H1 (cell line): ENCODE measurements around the gene GNAO1. TPM values are rescaled to one million over a fixed set of nuclear protein-coding genes. Genes with fewer than 3 reads are reported as not detected.

Experiments used
- CTCF ChIA-PET: fragments of 300-600 bp; sonication (Branson Sonifier 250); formaldehyde crosslinking; loops from one replicate; lab custom pipeline; 2021; ENCODE audit not compliant: partially characterized antibody; lab: Charles Lee
- POLR2A ChIA-PET: fragments of 300-600 bp; sonication (Branson Sonifier 250); formaldehyde crosslinking; loops from one replicate; lab custom pipeline; 2021; ENCODE audit warnings: inconsistent platforms; ENCODE audit not compliant: partially characterized antibody; lab: Charles Lee
- DNase-seq, 2 experiments: peaks; one replicate each; pipeline versions ENCODE4 v3.0.0 to v3.0.0-alpha.2; 2010 to 2022; ENCODE audit warnings: low spot score in 2 of 2, low read depth in 1 of 2, mixed read lengths in 1 of 2
- FAIRE-seq: peaks from 2 replicates; lab custom pipeline; 2011; peaks lifted over from hg19 to GRCh38; lab: Jason Lieb, UNC
- H2AFZ ChIP-seq: 2 replicates; pipeline ENCODE4 v1.8.1; 2012; ENCODE audit warnings: low read length, inconsistent platforms
- H2AK5ac ChIP-seq: 2 replicates; pipeline ENCODE4 v1.6.1; 2013; ENCODE audit warnings: low read depth, low read length
- H2BK120ac ChIP-seq: replicated peaks from 2 replicates; pipeline ENCODE3; 2013; ENCODE audit warnings: low read depth, low read length, inconsistent platforms
- H2BK12ac ChIP-seq: 2 replicates; pipeline ENCODE4 v1.6.1; 2013; ENCODE audit warnings: low read depth, low read length
- H2BK15ac ChIP-seq: 2 replicates; pipeline ENCODE4 v1.6.1; 2013; ENCODE audit warnings: low read length
- H2BK20ac ChIP-seq: 2 replicates; pipeline ENCODE4 v1.6.1; 2013; ENCODE audit warnings: low read length
- H2BK5ac ChIP-seq: 2 replicates; pipeline ENCODE4 v1.6.1; 2013; ENCODE audit warnings: low read depth, low read length
- H3K14ac ChIP-seq: 2 replicates; pipeline ENCODE4 v1.6.1; 2013; ENCODE audit warnings: inconsistent platforms; ENCODE audit not compliant: insufficient read length
- H3K18ac ChIP-seq: 2 replicates; pipeline ENCODE4 v1.6.1; 2013; ENCODE audit warnings: low read length; ENCODE audit errors: extremely low read depth
- H3K23ac ChIP-seq: 2 replicates; pipeline ENCODE4 v1.6.1; 2013; ENCODE audit warnings: inconsistent platforms; ENCODE audit not compliant: insufficient read length
- H3K23me2 ChIP-seq: 2 replicates; pipeline ENCODE4 v1.6.1; 2013; ENCODE audit warnings: low read depth, low read length
- H3K27ac ChIP-seq: 2 replicates; pipeline ENCODE4 v1.6.1; 2011; ENCODE audit warnings: low read depth, low read length, inconsistent platforms
- H3K27me3 ChIP-seq, 4 experiments: replicated peaks in 1 of 4; 1 replicate in 1 of 4; 2 replicates in 3 of 4; pipeline versions ENCODE4 v1.6.1 to v1.8.1; 2011 to 2013; ENCODE audit warnings: low read length in 3 of 4, mild to moderate bottlenecking in 3 of 4, inconsistent platforms in 2 of 4, mixed read lengths in 2 of 4, moderate library complexity in 1 of 4; ENCODE audit not compliant: control insufficient read depth in 3 of 4, insufficient read depth in 3 of 4; ENCODE audit errors: extremely low read depth in 1 of 4
- H3K36me3 ChIP-seq, 4 experiments: 2 replicates each; pipeline versions ENCODE4 v1.6.1 to v1.8.1; 2011 to 2013; ENCODE audit warnings: mild to moderate bottlenecking in 4 of 4, low read length in 3 of 4, moderate library complexity in 2 of 4, control low read depth in 1 of 4, inconsistent platforms in 1 of 4; ENCODE audit not compliant: insufficient read depth in 4 of 4, control insufficient read depth in 2 of 4
- H3K4ac ChIP-seq: replicated peaks from 2 replicates; pipeline ENCODE3; 2013; ENCODE audit warnings: low read length, low read depth, mixed read lengths, inconsistent platforms; ENCODE audit not compliant: insufficient read length
- H3K4me1 ChIP-seq, 4 experiments: replicated peaks in 1 of 4; 1 replicate in 1 of 4; 2 replicates in 3 of 4; pipeline versions ENCODE4 v1.6.1 to v1.8.1; 2011 to 2013; ENCODE audit warnings: low read length in 3 of 4, inconsistent platforms in 2 of 4, mixed read lengths in 1 of 4; ENCODE audit not compliant: insufficient read depth in 4 of 4, control insufficient read depth in 3 of 4
- H3K4me2 ChIP-seq, 2 experiments: 2 replicates each; pipeline versions ENCODE4 v1.6.1 to v1.8.1; 2011 to 2013; ENCODE audit warnings: low read depth in 2 of 2, low read length in 2 of 2, control low read depth in 1 of 2, inconsistent platforms in 1 of 2, mild to moderate bottlenecking in 1 of 2; ENCODE audit not compliant: insufficient read depth in 1 of 2
- H3K4me3 ChIP-seq, 4 experiments: fragments of 200-600, 300-600 bp in 1 of 4; sonication (generic), shearing (Covaris generic), sonication (Bioruptor Twin) in 1 of 4; 2 replicates each; pipeline versions ENCODE4 v1.5.1 to v1.8.1; 2011 to 2016; ENCODE audit warnings: low read length in 4 of 4, low read depth in 3 of 4, control low read depth in 2 of 4, inconsistent platforms in 2 of 4, mild to moderate bottlenecking in 2 of 4, mixed read lengths in 1 of 4, moderate library complexity in 1 of 4; ENCODE audit not compliant: insufficient read depth in 2 of 4; ENCODE audit errors: extremely low read depth in 1 of 4
- H3K56ac ChIP-seq: replicated peaks from 2 replicates; pipeline ENCODE3; 2013; ENCODE audit warnings: low read depth, mild to moderate bottlenecking, mixed read lengths, low read length, inconsistent platforms; ENCODE audit not compliant: insufficient read length
- H3K79me1 ChIP-seq: 2 replicates; pipeline ENCODE4 v1.6.1; 2013; ENCODE audit warnings: low read depth, low read length, control low read depth
- H3K79me2 ChIP-seq, 2 experiments: 2 replicates each; pipeline versions ENCODE4 v1.6.1 to v1.8.1; 2012 to 2013; ENCODE audit warnings: low read length in 2 of 2, mild to moderate bottlenecking in 2 of 2, inconsistent platforms in 1 of 2; ENCODE audit not compliant: insufficient read depth in 2 of 2, control insufficient read depth in 1 of 2
- H3K9ac ChIP-seq, 4 experiments: replicated peaks in 1 of 4; 1 replicate in 1 of 4; 2 replicates in 3 of 4; pipeline versions ENCODE4 v1.6.1 to v1.8.1; 2011 to 2013; ENCODE audit warnings: low read depth in 3 of 4, low read length in 3 of 4, control low read depth in 2 of 4, mild to moderate bottlenecking in 2 of 4, moderate library complexity in 2 of 4, inconsistent platforms in 1 of 4; ENCODE audit errors: extremely low read depth in 1 of 4
- H3K9me3 ChIP-seq, 2 experiments: 2 replicates each; pipeline versions ENCODE4 v1.6.1 to v1.8.1; 2012 to 2013; ENCODE audit warnings: mild to moderate bottlenecking in 2 of 2, moderate library complexity in 2 of 2, control low read depth in 1 of 2, inconsistent platforms in 1 of 2, low read depth in 1 of 2, low read length in 1 of 2, mixed read lengths in 1 of 2; ENCODE audit not compliant: insufficient read depth in 2 of 2
- H4K20me1 ChIP-seq, 2 experiments: replicated peaks in 1 of 2; 2 replicates each; pipeline versions ENCODE3 to v1.8.1; 2011 to 2013; ENCODE audit warnings: inconsistent platforms in 2 of 2, low read length in 2 of 2, mild to moderate bottlenecking in 1 of 2; ENCODE audit not compliant: insufficient read depth in 2 of 2, control insufficient read depth in 1 of 2
- H4K5ac ChIP-seq: 2 replicates; pipeline ENCODE4 v1.6.1; 2013; ENCODE audit warnings: low read length, low read depth, mixed read lengths, inconsistent platforms; ENCODE audit not compliant: insufficient read length
- H4K8ac ChIP-seq: 2 replicates; pipeline ENCODE4 v1.8.0; 2013; ENCODE audit warnings: mild to moderate bottlenecking, moderate library complexity, low read length, inconsistent platforms; ENCODE audit not compliant: insufficient read depth; ENCODE audit errors: extremely low read depth
- H4K91ac ChIP-seq: replicated peaks from 2 replicates; pipeline ENCODE3; 2013; ENCODE audit warnings: low read length, mixed read lengths, inconsistent platforms; ENCODE audit not compliant: insufficient read length
- BACH1 ChIP-seq: IDR thresholded peaks from 2 replicates; pipeline ENCODE4 v1.6.1; 2012; ENCODE audit warnings: low read length, improper control_type of control experiment
- CEBPB ChIP-seq: IDR thresholded peaks from 2 replicates; pipeline ENCODE4 v1.6.1; 2012; ENCODE audit warnings: low read depth, low read length
- EP300 ChIP-seq, 2 experiments: IDR thresholded peaks; 1 replicate in 1 of 2; 2 replicates in 1 of 2; pipeline ENCODE4 v1.6.1; 2011 to 2012; ENCODE audit warnings: low read depth in 2 of 2, low read length in 2 of 2, mild to moderate bottlenecking in 2 of 2, borderline replicate concordance in 1 of 2, inconsistent platforms in 1 of 2, moderate library complexity in 1 of 2
- GABPA ChIP-seq: IDR thresholded peaks from 2 replicates; pipeline ENCODE4 v1.6.1; 2011; ENCODE audit warnings: mild to moderate bottlenecking, low read length, moderate library complexity, borderline replicate concordance; ENCODE audit not compliant: insufficient read depth
- POU5F1 ChIP-seq: IDR thresholded peaks from 2 replicates; pipeline ENCODE4 v1.6.1; 2011; ENCODE audit warnings: low read depth, mild to moderate bottlenecking, low read length, moderate library complexity
- RAD21 ChIP-seq, 2 experiments: IDR thresholded peaks in 1 of 2; conservative IDR thresholded peaks in 1 of 2; 2 replicates each; pipeline ENCODE4 v1.6.1; 2011; ENCODE audit warnings: low read depth in 2 of 2, low read length in 2 of 2, improper control_type of control experiment in 1 of 2, inconsistent platforms in 1 of 2, mild to moderate bottlenecking in 1 of 2, moderate library complexity in 1 of 2
- RFX5 ChIP-seq: IDR thresholded peaks from 2 replicates; pipeline ENCODE4 v1.6.1; 2011; ENCODE audit warnings: low read depth, low read length, improper control_type of control experiment, borderline replicate concordance
- RXRA ChIP-seq: IDR thresholded peaks from 2 replicates; pipeline ENCODE4 v1.6.1; 2011; ENCODE audit warnings: low read depth, mild to moderate bottlenecking, low read length, moderate library complexity; ENCODE audit not compliant: insufficient read depth
- SP1 ChIP-seq: IDR thresholded peaks from 2 replicates; pipeline ENCODE4 v1.6.1; 2011; ENCODE audit warnings: low read depth, low read length
- SP4 ChIP-seq: IDR thresholded peaks from 2 replicates; pipeline ENCODE4 v1.6.1; 2012; ENCODE audit warnings: low read length, inconsistent platforms
- SUZ12 ChIP-seq: fragments of 200-600 bp; sonication (generic); IDR thresholded peaks from 2 replicates; pipeline ENCODE4 v1.6.1; 2012; ENCODE audit warnings: mild to moderate bottlenecking, inconsistent platforms, low read length, moderate library complexity, mixed read lengths
- ZNF274 ChIP-seq: IDR thresholded peaks from 2 replicates; pipeline ENCODE4 v1.7.0; 2012; ENCODE audit warnings: low read length, borderline replicate concordance; ENCODE audit errors: extremely low read depth
- WGBS, 2 experiments: shearing (Covaris generic) in 1 of 2; methylation state at CpG; one replicate each; pipeline versions ENCODE4 v1.1.6 to v1.1.7; 2013 to 2015; ENCODE audit warnings: low lambda C conversion rate in 2 of 2, mixed read lengths in 2 of 2, inconsistent platforms in 1 of 2, low coverage in 1 of 2, missing lambda C conversion rate in 1 of 2; ENCODE audit not compliant: insufficient replicate concordance in 2 of 2, insufficient coverage in 1 of 2, insufficient read length in 1 of 2; ENCODE audit errors: extremely low coverage in 1 of 2, missing lambda C conversion rate in 1 of 2; 5-methylcytosine and 5-hydroxymethylcytosine counted together
- polyA plus RNA-seq, 7 experiments: library from polyadenylated mRNA; depleted of rRNA in 3 of 7; stranded (reverse) in 5 of 7; unstranded in 2 of 7; fragments of >200 nt in 5 of 7; fragments of 200-250 nt in 2 of 7; gene quantifications; 1 replicate in 5 of 7; 2 replicates in 1 of 7; 4 replicates in 1 of 7; pipeline versions ENCODE4 v1.2.1 to v1.2.3, GENCODE V29; 2011 to 2013; ENCODE audit warnings: missing spikeins in 2 of 7, mixed read lengths in 2 of 7
- total RNA-seq: library from RNA; stranded (reverse); fragmentation: NEBNext Ultra II Directional; extraction: Animal tissue kit (Norgen Biotek cat#: 25700); gene quantifications from 2 replicates; pipeline ENCODE4 v1.2.1, GENCODE V29; 2021
- TF ChIP-seq, protein P1 (sequence below): IDR thresholded peaks from 2 replicates; pipeline ENCODE4 v1.6.1; 2012; ENCODE audit warnings: inconsistent platforms

Gene GNAO1
- total and polyA plus RNA-seq, 2 of the 8 experiments (the other 6 are each of a cell fraction or from before 2014, with no cell fraction given), result 6.7 to 34.4 TPM

DNA sequence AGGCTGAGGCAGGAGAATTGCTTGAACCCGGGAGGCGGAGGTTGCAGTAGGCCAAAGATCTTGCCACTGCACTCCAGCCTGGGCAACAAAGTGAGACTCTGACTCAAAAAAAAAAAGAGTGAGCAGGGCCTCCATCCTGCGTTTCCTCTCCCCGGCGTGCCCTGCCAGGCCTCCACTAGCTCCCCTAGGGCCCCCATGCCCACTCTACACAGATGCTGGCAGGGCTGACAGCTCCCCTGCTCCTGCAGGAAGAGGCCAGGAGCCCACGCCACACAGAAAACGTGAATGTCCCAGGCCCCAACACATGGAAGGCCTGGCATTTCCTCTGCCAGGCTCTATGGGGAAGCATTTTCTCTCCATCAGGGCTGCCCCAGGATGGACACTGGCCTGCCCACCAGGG is 124.7 kb downstream of the GNAO1 start:
- H3K27me3 ChIP-seq, result peaks cover 0 to 5% (median 0%) of the 10 kb centered on the region in 4 experiments; a peak in 2 of 7 replicates
- whole genome bisulfite sequencing, 2 experiments, result 88% methylated on average over 7 of the region's 7 CpGs; no CpG with 5 or more reads in 1 of the 2 experiments
- H3K36me3 ChIP-seq, result no peaks in the 10 kb centered on the region
- ChIA-PET POLR2A (interaction anchor here (0.7 kb wide), 1 partner anchor 11 kb away, joined by 3 read pairs; no protein-coding TSS in a partner anchor), CTCF (interaction anchor here (1.1 to 6.2 kb wide), 5 partner anchors 10 to 372 kb away, joined by 3 to 61 read pairs (median 15); no protein-coding TSS in a partner anchor)
- no peak overlapping the region for H3K18ac ChIP-seq
- no peaks in the 10 kb centered on the region for H3K79me1 ChIP-seq
- no peak overlapping the region for H3K14ac ChIP-seq
- H4K5ac ChIP-seq, result no peak overlapping the region
- no peak overlapping the region for H2BK120ac ChIP-seq
- no peak overlapping the region for H3K56ac ChIP-seq
- no peak overlapping the region for H4K91ac ChIP-seq
- H3K27ac ChIP-seq, result no peak overlapping the region
- no peak overlapping the region for H3K23ac ChIP-seq
- peaks cover 0 to 4% of the 10 kb centered on the region in 2 experiments for H4K20me1 ChIP-seq
- H3K23me2 ChIP-seq, result no peaks in the 10 kb centered on the region
- H3K4me3 ChIP-seq, result no peak overlapping the region
- H2BK5ac ChIP-seq, result no peak overlapping the region
- no peak overlapping the region for H2BK20ac ChIP-seq
- DNase-seq (no peak), FAIRE-seq (no peak)
- H3K4me1 ChIP-seq, result peaks cover 0 to 4% (median 3%) of the 10 kb centered on the region in 4 experiments; a peak in 2 of 7 replicates
- H3K79me2 ChIP-seq, result no peaks in the 10 kb centered on the region
- no peak overlapping the region for H3K4ac ChIP-seq
- no peak overlapping the region for H2AFZ ChIP-seq
- H2BK15ac ChIP-seq, result no peak overlapping the region
- H2AK5ac ChIP-seq, result no peak overlapping the region
- no peak overlapping the region for H3K9ac ChIP-seq
- H3K4me2 ChIP-seq, result no peak overlapping the region
- H2BK12ac ChIP-seq, result no peak overlapping the region
- no peak overlapping the region for H4K8ac ChIP-seq
- no peaks in the 10 kb centered on the region for H3K9me3 ChIP-seq
- no peak for TF ChIP-seq RAD21 (IDR thresholded peaks at IDR 0.05 in 1 of 2, conservative IDR thresholded peaks at IDR 0.05 in 1 of 2; ENCODE audit: low read depth in 2 of 2, low read length in 2 of 2)
- no peak for TF ChIP-seq POU5F1
- TF ChIP-seq EP300 (IDR thresholded peaks at IDR 0.05; ENCODE audit: borderline replicate concordance in 1 of 2, low read depth in 2 of 2, low read length in 2 of 2), result no peak
- TF ChIP-seq BACH1, result no peak
- no peak for TF ChIP-seq RXRA
- no peak for TF ChIP-seq CEBPB
- no peak for TF ChIP-seq ZNF274
- no peak for TF ChIP-seq SP4
- no peak for TF ChIP-seq RFX5
- no peak for TF ChIP-seq SP1
- no peak for TF ChIP-seq SUZ12
- TF ChIP-seq, protein P1, sequence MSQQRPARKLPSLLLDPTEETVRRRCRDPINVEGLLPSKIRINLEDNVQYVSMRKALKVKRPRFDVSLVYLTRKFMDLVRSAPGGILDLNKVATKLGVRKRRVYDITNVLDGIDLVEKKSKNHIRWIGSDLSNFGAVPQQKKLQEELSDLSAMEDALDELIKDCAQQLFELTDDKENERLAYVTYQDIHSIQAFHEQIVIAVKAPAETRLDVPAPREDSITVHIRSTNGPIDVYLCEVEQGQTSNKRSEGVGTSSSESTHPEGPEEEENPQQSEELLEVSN, result no peak
- no peak for TF ChIP-seq GABPA
